Naive thymus-derived CD4-positive, alpha-beta T cell (primary cell): ENCODE data around the gene NQO1. TPM values are rescaled to one million over a fixed set of nuclear protein-coding genes. Genes with fewer than 3 reads are reported as not detected.
A peak's percentile ranks its signal among the peaks of the same experiment; 100 is the strongest.

Experiments used
- ATAC-seq: fragments of 150-1000 bp; cut with Tn5 transposase; 2 replicates; pipeline ENCODE4 v1.10.0; 2021; ENCODE audit warnings: mild to moderate bottlenecking, moderate library complexity
- CTCF ChIA-PET: fragments of 350-600 bp; sonication (Branson Sonifier 250); formaldehyde crosslinking; loops from one replicate; lab custom pipeline; 2021; ENCODE audit warnings: antibody characterized with exemption; lab: Charles Lee
- POLR2A ChIA-PET: fragments of 350-600 bp; sonication (Branson Sonifier 250); formaldehyde crosslinking; loops from one replicate; lab custom pipeline; 2021; ENCODE audit warnings: antibody characterized with exemption, inconsistent platforms; lab: Charles Lee
- DNase-seq, 9 donors: peaks; one replicate each; pipeline versions ENCODE4 v3.0.0 to v3.0.0-alpha.2; 2020 to 2022; ENCODE audit warnings: mixed read lengths in 1 of 9
- H3K27ac ChIP-seq: one replicate; pipeline ENCODE4 v1.7.0; 2013; ENCODE audit warnings: mild to moderate bottlenecking, low read depth, low read length, moderate library complexity
- H3K27me3 ChIP-seq, 2 donors: one replicate each; pipeline ENCODE4 v1.7.0; 2013; ENCODE audit warnings: low read length in 2 of 2, mild to moderate bottlenecking in 2 of 2, moderate library complexity in 2 of 2; ENCODE audit not compliant: control insufficient read depth in 2 of 2, insufficient read depth in 2 of 2
- H3K36me3 ChIP-seq, 3 experiments: 1 replicate in 2 of 3; 2 replicates in 1 of 3; pipeline ENCODE4 v1.7.0; 2013; ENCODE audit warnings: low read length in 3 of 3, mild to moderate bottlenecking in 3 of 3, moderate library complexity in 1 of 3; ENCODE audit not compliant: insufficient read depth in 3 of 3, control insufficient read depth in 2 of 3
- H3K4me1 ChIP-seq, 2 donors: one replicate each; pipeline ENCODE4 v1.7.0; 2013; ENCODE audit warnings: low read length in 2 of 2, mild to moderate bottlenecking in 2 of 2, moderate library complexity in 1 of 2; ENCODE audit not compliant: control insufficient read depth in 2 of 2, insufficient read depth in 2 of 2
- H3K4me3 ChIP-seq: 2 replicates; pipeline ENCODE4 v1.7.0; 2013; ENCODE audit warnings: mild to moderate bottlenecking, low read length
- H3K9me3 ChIP-seq, 3 experiments: 1 replicate in 2 of 3; 2 replicates in 1 of 3; pipeline ENCODE4 v1.7.0; 2013; ENCODE audit warnings: low read length in 3 of 3; ENCODE audit not compliant: control insufficient read depth in 2 of 3
- H3K27ac Mint-ChIP-seq, 9 donors: one replicate each; pipeline ENCODE4 v1.8.0; 2020 to 2022; ENCODE audit warnings: mixed read lengths in 9 of 9, mild to moderate bottlenecking in 8 of 9, moderate library complexity in 5 of 9, inconsistent platforms in 2 of 9
- H3K27me3 Mint-ChIP-seq, 5 donors: one replicate each; pipeline ENCODE4 v1.8.0; 2021 to 2022; ENCODE audit warnings: mixed read lengths in 5 of 5, mild to moderate bottlenecking in 1 of 5
- H3K36me3 Mint-ChIP-seq, 5 donors: one replicate each; pipeline ENCODE4 v1.8.0; 2020 to 2022; ENCODE audit warnings: mixed read lengths in 5 of 5, mild to moderate bottlenecking in 3 of 5, inconsistent platforms in 1 of 5
- H3K4me1 Mint-ChIP-seq, 7 donors: one replicate each; pipeline ENCODE4 v1.8.0; 2020 to 2022; ENCODE audit warnings: mixed read lengths in 7 of 7, mild to moderate bottlenecking in 3 of 7, inconsistent platforms in 1 of 7
- H3K4me3 Mint-ChIP-seq, 10 donors: one replicate each; pipeline ENCODE4 v1.8.0; 2020 to 2022; ENCODE audit warnings: mild to moderate bottlenecking in 10 of 10, mixed read lengths in 10 of 10, moderate library complexity in 6 of 10, inconsistent platforms in 2 of 10
- H3K9me3 Mint-ChIP-seq, 11 donors: one replicate each; pipeline ENCODE4 v1.8.0; 2020 to 2022; ENCODE audit warnings: mixed read lengths in 11 of 11, mild to moderate bottlenecking in 4 of 11, inconsistent platforms in 1 of 11, moderate library complexity in 1 of 11
- intact Hi-C, 2 donors: fragments of 100-400 bp; cut with micrococcal nuclease; formaldehyde crosslinking; loops; one replicate each; pipeline ENCODE4 v1.15.1; 2023
- polyA plus RNA-seq, 2 donors: library from polyadenylated mRNA; unstranded; fragments of 300-500 nt; fragmentation: Illumina TruSeq; gene quantifications; one replicate each; pipeline ENCODE4 v1.2.3, GENCODE V29; 2021
- total RNA-seq, 6 experiments: library from RNA in 5 of 6; stranded (reverse) in 5 of 6; gene quantifications; 1 replicate in 5 of 6; 2 replicates in 1 of 6; pipeline ENCODE4 v1.2.3 and lab custom pipeline; 2021 to 2026

Gene NQO1
- total and polyA plus RNA-seq, 7 experiments from 2014 or later = 1.7 to 27.3 (median 3.2) TPM

DNA sequence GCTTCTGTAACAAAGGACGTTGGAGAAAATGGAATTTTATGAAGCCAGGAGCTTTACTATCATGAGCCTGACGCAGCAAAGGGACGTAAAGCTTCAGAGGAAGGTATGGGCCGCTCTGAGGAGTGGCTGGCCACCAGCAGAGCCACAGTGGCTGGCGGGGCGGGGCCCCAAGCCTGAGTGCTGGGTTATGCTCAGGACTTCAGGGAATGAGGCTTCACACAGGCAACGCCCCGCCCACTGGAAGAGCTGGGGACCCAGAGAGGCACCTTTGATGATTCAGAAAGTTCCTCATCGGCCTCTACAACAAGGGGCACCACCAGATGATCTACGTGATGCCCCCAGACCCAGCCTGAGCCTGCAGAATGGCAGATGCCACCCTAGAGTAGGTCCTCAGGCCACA lies 19.6 kb upstream of the NQO1 start:
- peak overlapping the region in 2 of 9 donors; percentile 5 to 32 for H3K27ac Mint-ChIP-seq
- H3K4me1 ChIP-seq = no peaks in the 10 kb centered on the region
- H3K4me3 Mint-ChIP-seq = no peak overlapping the region
- H3K4me1 Mint-ChIP-seq = peaks cover 0 to 8% (median 3%) of the 10 kb centered on the region in 7 donors
- no peaks in the 10 kb centered on the region for H3K27me3 Mint-ChIP-seq
- H3K27me3 ChIP-seq = no peaks in the 10 kb centered on the region
- ATAC-seq (no peak), DNase-seq (no peak)
- peaks cover 17 to 97% (median 44%) of the 10 kb centered on the region in 3 experiments for H3K36me3 ChIP-seq
- peaks cover 13 to 64% (median 34%) of the 10 kb centered on the region in 5 donors for H3K36me3 Mint-ChIP-seq
- no peak overlapping the region for H3K27ac ChIP-seq
- ChIA-PET POLR2A (interaction anchor here (0.5 to 1.6 kb wide), 2 partner anchors 8 to 181 kb away, joined by 3 to 7 read pairs; partner anchors contain the start of gene NOB1), CTCF (interaction anchor here (1.3 kb wide), 1 partner anchor 9 kb away, joined by 4 read pairs; the partner anchor contains the start of gene NOB1)
- H3K4me3 ChIP-seq = no peak overlapping the region
- no peaks in the 10 kb centered on the region for H3K9me3 ChIP-seq
- intact Hi-C loops = no loop called here
- H3K9me3 Mint-ChIP-seq = no peaks in the 10 kb centered on the region

DNA sequence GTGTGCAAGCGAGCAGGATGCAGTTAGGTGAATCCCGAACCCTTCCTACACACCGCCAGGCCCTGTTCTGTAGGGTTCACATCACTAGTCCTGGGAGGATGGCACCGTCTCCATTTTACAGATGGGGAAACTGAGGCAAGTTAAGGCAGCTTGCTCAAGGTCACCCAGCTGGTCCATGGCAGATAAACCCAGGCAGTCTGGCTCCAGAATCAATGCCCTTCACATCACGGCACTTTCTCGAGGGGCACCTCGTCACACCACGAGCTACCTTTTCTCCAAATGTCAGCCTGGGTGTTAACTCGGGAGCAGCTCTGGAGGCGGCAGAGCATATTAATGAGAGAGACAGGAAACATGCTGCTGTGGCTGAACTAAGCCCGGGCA lies 18.9 kb upstream of the NQO1 start:
- H3K36me3 Mint-ChIP-seq = peaks cover 13 to 62% (median 36%) of the 10 kb centered on the region in 5 donors

DNA sequence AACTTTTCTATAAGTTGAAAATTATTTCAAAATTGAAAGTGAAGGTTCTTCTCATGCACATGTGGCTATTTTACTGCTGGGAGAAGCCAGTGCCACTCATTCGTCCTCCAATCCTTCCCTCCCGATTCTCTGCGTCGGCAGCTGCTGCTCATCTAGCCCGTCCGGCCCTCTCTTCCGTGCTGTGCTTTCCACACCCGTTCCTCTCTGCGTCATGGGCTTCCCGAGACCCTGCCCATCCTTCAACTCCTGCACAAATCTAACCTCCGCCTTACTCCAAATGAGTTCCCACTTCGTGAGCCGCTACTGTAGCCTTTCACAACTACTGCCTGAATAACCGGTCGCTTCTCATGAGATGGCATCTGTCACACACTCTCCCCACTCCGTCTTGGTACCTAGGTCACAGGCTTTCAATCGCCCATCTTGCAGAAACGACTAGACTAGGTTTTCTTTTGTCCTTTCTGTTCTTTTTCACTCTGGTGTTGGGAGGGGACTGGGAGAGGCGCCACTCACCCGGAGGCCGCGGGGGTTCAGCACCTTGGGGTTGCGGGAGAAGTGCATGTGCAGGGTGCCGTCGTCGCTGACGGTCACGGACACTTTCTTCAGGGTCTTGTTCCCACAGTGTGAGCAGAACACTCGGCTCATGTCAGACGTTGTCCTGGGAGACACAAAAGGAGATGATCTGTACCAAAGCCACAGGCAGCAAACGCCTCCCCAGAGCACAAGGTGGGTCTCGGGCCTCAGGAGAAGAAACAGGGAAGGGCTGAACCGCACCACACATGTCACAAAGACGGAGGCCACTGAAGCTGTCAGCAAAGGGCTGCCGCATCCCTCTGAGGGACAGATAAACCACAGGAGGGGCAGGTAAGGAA lies 18.2 kb upstream of the NQO1 start:
- POLR2A ChIA-PET = interaction anchor here (0.6 to 1.6 kb wide), 2 partner anchors 10 to 93 kb away, joined by 3 to 7 read pairs; partner anchors contain the start of gene NOB1
- Mint-ChIP-seq H3K27me3 (no peaks in the 10 kb centered on the region), H3K4me1 (peaks cover 0 to 8% (median 2%) of the 10 kb centered on the region in 7 donors), H3K36me3 (peaks cover 13 to 63% (median 36%) of the 10 kb centered on the region in 5 donors), H3K27ac (peak overlapping the region in 2 of 9 donors; percentile 47 to 88), H3K9me3 (no peaks in the 10 kb centered on the region), H3K4me3 (no peak overlapping the region)
- Histone ChIP-seq H3K27me3 (no peaks in the 10 kb centered on the region), H3K4me1 (no peaks in the 10 kb centered on the region), H3K9me3 (no peaks in the 10 kb centered on the region), H3K27ac (no peak overlapping the region), H3K4me3 (no peak overlapping the region), H3K36me3 (peaks cover 12 to 92% (median 39%) of the 10 kb centered on the region in 3 experiments)
- CTCF ChIA-PET = no interaction called here
- DNase-seq (no peak), ATAC-seq (no peak)
- intact Hi-C loops = no loop called here

More for the DNA sequence above, 18.9 kb upstream of the NQO1 start:
- H3K4me1 Mint-ChIP-seq = peaks cover 0 to 8% (median 2%) of the 10 kb centered on the region in 7 donors
- ChIA-PET CTCF (interaction anchor here (1.3 kb wide), 1 partner anchor 9 kb away, joined by 4 read pairs; the partner anchor contains the start of gene NOB1), POLR2A (interaction anchor here (0.5 to 1.6 kb wide), 3 partner anchors 9 to 182 kb away, joined by 3 to 7 read pairs (median 3); partner anchors contain the start of gene NOB1)
- DNase-seq (no peak), ATAC-seq (no peak)
- no peak overlapping the region for H3K4me3 ChIP-seq
- H3K27ac ChIP-seq = no peak overlapping the region
- H3K36me3 ChIP-seq = peaks cover 12 to 95% (median 41%) of the 10 kb centered on the region in 3 experiments
- H3K27ac Mint-ChIP-seq = peak overlapping the region in 1 of 9 donors; percentile 32
- no peaks in the 10 kb centered on the region for H3K4me1 ChIP-seq
- intact Hi-C loops = no loop called here
- H3K27me3 ChIP-seq = no peaks in the 10 kb centered on the region
- H3K4me3 Mint-ChIP-seq = no peak overlapping the region
- H3K9me3 ChIP-seq = no peaks in the 10 kb centered on the region
- H3K27me3 Mint-ChIP-seq = no peaks in the 10 kb centered on the region
- H3K9me3 Mint-ChIP-seq = no peaks in the 10 kb centered on the region

DNA sequence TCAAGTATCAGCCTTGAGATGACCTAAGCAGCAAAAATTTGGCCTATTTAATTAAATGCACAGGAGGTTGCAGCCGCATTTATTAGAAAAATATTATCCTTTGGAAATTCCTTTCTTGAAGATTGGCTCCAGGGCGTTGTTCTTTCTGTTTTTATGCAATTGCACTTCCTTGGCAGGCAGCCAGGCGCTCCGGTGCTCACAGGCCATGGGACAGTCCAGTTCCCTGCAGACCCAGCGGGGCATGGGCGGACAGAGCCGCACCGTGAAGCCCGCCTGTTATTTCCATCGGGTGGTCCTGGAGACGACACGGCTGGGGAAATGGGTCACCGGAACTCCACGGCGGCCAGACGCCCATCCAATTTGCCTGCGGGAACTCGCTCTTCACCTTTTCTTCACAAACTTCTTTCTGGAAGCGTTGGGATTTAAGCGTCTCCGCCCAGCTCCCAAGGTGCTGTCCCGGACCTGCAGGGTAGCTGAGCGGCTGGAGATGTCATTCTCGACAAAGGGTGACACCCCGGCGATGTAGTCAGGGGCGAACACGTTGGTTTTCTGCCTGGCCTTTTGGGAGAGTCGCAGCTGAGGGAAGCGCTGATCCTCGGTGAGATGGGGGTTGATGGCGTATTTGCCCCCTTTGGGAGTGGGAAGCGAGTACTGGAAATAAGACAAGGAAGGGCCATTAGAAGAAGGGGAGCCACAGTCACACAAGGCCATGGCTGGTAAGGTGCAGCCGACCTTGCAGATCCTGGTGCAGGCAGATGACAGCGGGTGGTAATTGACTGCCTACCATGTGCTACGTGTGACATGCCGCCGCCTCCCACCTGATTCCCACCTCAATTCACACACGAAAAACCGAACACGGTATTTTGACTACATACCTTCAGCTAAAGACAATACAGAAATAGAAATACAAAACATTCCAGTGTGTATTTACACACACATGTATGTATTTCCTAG lies 15.9 kb upstream of the NQO1 start:
- no peaks in the 10 kb centered on the region for H3K27me3 Mint-ChIP-seq
- Histone ChIP-seq H3K4me1 (no peaks in the 10 kb centered on the region), H3K27ac (no peak overlapping the region), H3K36me3 (peaks cover 12 to 71% (median 20%) of the 10 kb centered on the region in 3 experiments), H3K4me3 (no peak overlapping the region), H3K9me3 (no peaks in the 10 kb centered on the region), H3K27me3 (no peaks in the 10 kb centered on the region)
- intact Hi-C loops = loop anchor here in 1 of 2 donors (2.0 kb wide), 1 partner anchor 15 kb away; the partner anchor contains the start of gene NQO1
- no peaks in the 10 kb centered on the region for H3K9me3 Mint-ChIP-seq
- POLR2A ChIA-PET = no interaction called here
- DNase-seq (no peak), ATAC-seq (no peak)
- CTCF ChIA-PET = interaction anchor here (0.6 kb wide), 1 partner anchor 133 kb away, joined by 4 read pairs; no protein-coding TSS in a partner anchor
- H3K4me1 Mint-ChIP-seq = peaks cover 0 to 8% (median 0%) of the 10 kb centered on the region in 7 donors
- H3K4me3 Mint-ChIP-seq = no peak overlapping the region
- H3K27ac Mint-ChIP-seq = no peak overlapping the region
- peaks cover 13 to 48% (median 25%) of the 10 kb centered on the region in 5 donors for H3K36me3 Mint-ChIP-seq

DNA sequence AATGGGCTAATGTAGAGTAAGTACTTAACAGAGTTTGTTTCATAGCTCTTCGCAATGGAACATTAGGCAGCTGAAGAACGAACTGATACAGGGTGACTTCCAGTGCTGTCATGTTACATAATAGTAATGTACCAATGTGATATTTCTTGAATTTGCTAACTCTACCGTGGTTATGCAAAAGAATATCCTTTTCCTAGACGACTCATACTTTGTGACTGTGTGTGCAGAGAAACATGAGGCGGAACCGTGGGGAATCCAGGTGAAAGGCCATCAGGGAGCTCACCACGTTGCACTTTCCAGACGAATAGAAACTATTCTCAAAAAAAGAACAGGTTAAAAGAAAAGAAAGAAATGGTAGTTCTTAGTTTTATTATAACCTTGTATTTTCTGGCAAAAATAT lies 15.2 kb upstream of the NQO1 start:
- no peak overlapping the region for H3K4me3 Mint-ChIP-seq
- CTCF ChIA-PET = interaction anchor here (0.9 kb wide), 1 partner anchor 13 kb away, joined by 4 read pairs; the partner anchor contains the start of gene NOB1
- H3K27ac ChIP-seq = no peak overlapping the region
- no peaks in the 10 kb centered on the region for H3K9me3 Mint-ChIP-seq
- intact Hi-C loops = no loop called here
- DNase-seq = no peak
- peaks cover 12 to 66% (median 16%) of the 10 kb centered on the region in 3 experiments for H3K36me3 ChIP-seq
- H3K4me1 Mint-ChIP-seq = peaks cover 0 to 8% (median 0%) of the 10 kb centered on the region in 7 donors
- POLR2A ChIA-PET = interaction anchor here (0.6 kb wide), 1 partner anchor 9 kb away, joined by 3 read pairs; no protein-coding TSS in a partner anchor
- no peaks in the 10 kb centered on the region for H3K27me3 ChIP-seq
- no peaks in the 10 kb centered on the region for H3K9me3 ChIP-seq
- no peak for ATAC-seq
- H3K4me1 ChIP-seq = no peaks in the 10 kb centered on the region
- peaks cover 13 to 45% (median 24%) of the 10 kb centered on the region in 5 donors for H3K36me3 Mint-ChIP-seq
- H3K4me3 ChIP-seq = no peak overlapping the region
- no peaks in the 10 kb centered on the region for H3K27me3 Mint-ChIP-seq
- H3K27ac Mint-ChIP-seq = no peak overlapping the region

DNA sequence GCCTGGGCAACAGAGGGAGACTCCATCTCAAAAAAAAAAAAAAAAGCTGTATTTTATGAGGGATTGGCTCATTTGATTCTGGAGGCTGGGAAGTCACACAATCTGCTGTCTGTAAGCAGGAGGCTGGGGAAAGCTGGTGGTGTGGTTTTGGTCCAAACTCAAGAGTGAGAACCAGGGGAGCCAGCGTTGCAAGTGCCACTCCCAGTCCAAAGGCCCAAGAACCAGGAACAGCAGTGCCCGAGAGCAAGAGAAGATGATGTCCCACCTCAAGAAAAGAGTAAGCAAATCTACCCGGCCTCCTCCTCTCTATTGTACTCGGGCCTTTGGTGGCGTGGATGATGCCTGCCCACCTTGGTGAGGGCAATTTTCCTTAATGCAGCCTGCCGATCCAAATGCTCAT lies 5.7 kb upstream of the NQO1 start:
- Histone ChIP-seq H3K4me1 (peaks cover 4 to 7% of the 10 kb centered on the region in 2 donors), H3K27ac (no peak overlapping the region), H3K9me3 (no peaks in the 10 kb centered on the region), H3K4me3 (no peak overlapping the region), H3K36me3 (no peaks in the 10 kb centered on the region), H3K27me3 (no peaks in the 10 kb centered on the region)
- Mint-ChIP-seq H3K27me3 (no peaks in the 10 kb centered on the region), H3K4me1 (peaks cover 1 to 16% (median 5%) of the 10 kb centered on the region in 7 donors), H3K27ac (peak overlapping the region in 1 of 9 donors; percentile 86), H3K9me3 (no peaks in the 10 kb centered on the region), H3K4me3 (no peak overlapping the region), H3K36me3 (no peaks in the 10 kb centered on the region)
- CTCF ChIA-PET = interaction anchor here (1.5 kb wide), 1 partner anchor 22 kb away, joined by 4 read pairs; the partner anchor contains the start of gene NOB1
- POLR2A ChIA-PET = interaction anchor here (1.2 kb wide), 1 partner anchor 9 kb away, joined by 6 read pairs; no protein-coding TSS in a partner anchor
- DNase-seq (no peak), ATAC-seq (no peak)
- intact Hi-C loops = no loop called here
